ENCODE results near the gene EFTUD2.

Gene EFTUD2

GRCh38 chr17:44887971-44888954, 11.0 kb downstream of the EFTUD2 start:
- no peak for DNase-seq (ENCODE audit: low read depth)

GRCh38 chr17:44887016-44887415, 12.2 kb downstream of the EFTUD2 start:
- DNase-seq (ENCODE audit: low read depth): no peak

GRCh38 chr17:44884941-44885340, 14.3 kb downstream of the EFTUD2 start:
- no peak for DNase-seq (ENCODE audit: low read depth)

- DNase-seq (ENCODE audit: low read depth): no peak
Observed at GRCh38 chr17:44881145-44881544, 18.1 kb downstream of the EFTUD2 start.

- DNase-seq (ENCODE audit: low read depth): no peak
Observed at GRCh38 chr17:44880062-44880461, 19.2 kb downstream of the EFTUD2 start.

- no peak for DNase-seq (ENCODE audit: low read depth)
Observed at GRCh38 chr17:44879376-44879775, 19.9 kb downstream of the EFTUD2 start.

GRCh38 chr17:44878627-44879221, 20.5 kb downstream of the EFTUD2 start:
- peak; percentile 21 for DNase-seq (ENCODE audit: low read depth)

GRCh38 chr17:44877121-44877520, 22.1 kb downstream of the EFTUD2 start:
- DNase-seq (ENCODE audit: low read depth): no peak

GRCh38 chr17:44875761-44876160, 23.5 kb downstream of the EFTUD2 start:
- DNase-seq (ENCODE audit: low read depth): no peak

- DNase-seq (ENCODE audit: low read depth): peak; percentile 42
Observed at GRCh38 chr17:44872131-44872768, 27.0 kb downstream of the EFTUD2 start.

GRCh38 chr17:44871556-44871955, 27.7 kb downstream of the EFTUD2 start:
- no peak for DNase-seq (ENCODE audit: low read depth)

- peak; percentile 8 for DNase-seq (ENCODE audit: low read depth)
Observed at GRCh38 chr17:44867841-44868240, 31.4 kb downstream of the EFTUD2 start.

GRCh38 chr17:44865931-44866330, 33.3 kb downstream of the EFTUD2 start:
- DNase-seq (ENCODE audit: low read depth): peak; percentile 82

- peak; percentile 57 for DNase-seq (ENCODE audit: low read depth)
Observed at GRCh38 chr17:44865231-44865660, 34.0 kb downstream of the EFTUD2 start.

GRCh38 chr17:44864831-44865230, 34.4 kb downstream of the EFTUD2 start:
- DNase-seq (ENCODE audit: low read depth): no peak

GRCh38 chr17:44863061-44863918, 36.0 kb downstream of the EFTUD2 start:
- DNase-seq (ENCODE audit: low read depth): no peak

GRCh38 chr17:44862278-44862914, 36.8 kb downstream of the EFTUD2 start:
- DNase-seq (ENCODE audit: low read depth): no peak

- DNase-seq (ENCODE audit: low read depth): no peak
Observed at GRCh38 chr17:44859701-44860100, 39.5 kb downstream of the EFTUD2 start.

- no peak for DNase-seq (ENCODE audit: low read depth)
Observed at GRCh38 chr17:44854192-44854591, 45.1 kb downstream of the EFTUD2 start.

GRCh38 chr17:44850612-44851011, 48.6 kb downstream of the EFTUD2 start:
- DNase-seq (ENCODE audit: low read depth): no peak

- no peak for DNase-seq (ENCODE audit: low read depth)
Observed at GRCh38 chr17:44850025-44850424, 49.2 kb downstream of the EFTUD2 start.
